Stimulated activated CD8-positive, alpha-beta memory T cell treated with anti-CD3 and anti-CD28 coated beads, Interleukin-4, amount 100 ng/mL, for 4 hours (primary cell): ENCODE data around the gene GGTLC2.
"Not testable (repeated sequence)": the region's sequence is repeated elsewhere in the genome, so short reads cannot be mapped to it uniquely, and the experiment has no call there.

Source experiments
- DNase-seq, 2 donors: peaks; one replicate each; pipeline ENCODE4 v3.0.0-alpha.2; 2020; ENCODE audit warnings: low read depth in 2 of 2, low spot score in 1 of 2

The GGTLC2 gene

GRCh38 chr22:22636260-22636659 is 8.2 kb upstream of the GGTLC2 start:
- not testable (repeated sequence) for DNase-seq

DNA sequence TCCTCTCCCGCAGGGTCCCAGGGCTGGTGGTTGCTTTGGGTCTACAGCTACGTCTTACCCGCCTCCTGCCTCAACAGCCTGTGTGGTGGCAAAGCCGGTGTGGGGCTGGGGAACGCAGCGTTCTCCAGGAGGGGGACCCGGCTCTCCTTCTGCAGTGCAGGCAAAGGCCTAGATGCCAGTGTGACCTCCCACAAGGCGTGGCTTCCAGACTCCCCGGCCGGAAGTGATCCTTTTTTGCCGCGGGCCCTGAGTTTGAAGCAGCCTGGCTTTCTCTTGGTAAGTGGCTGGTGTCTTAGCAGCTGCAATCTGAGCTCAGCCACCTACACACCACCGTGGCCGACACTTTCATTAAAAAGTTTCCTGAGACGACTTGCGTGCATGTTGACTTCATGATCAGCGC is 6.1 kb upstream of the GGTLC2 start:
- DNase-seq: not testable (repeated sequence)

DNA sequence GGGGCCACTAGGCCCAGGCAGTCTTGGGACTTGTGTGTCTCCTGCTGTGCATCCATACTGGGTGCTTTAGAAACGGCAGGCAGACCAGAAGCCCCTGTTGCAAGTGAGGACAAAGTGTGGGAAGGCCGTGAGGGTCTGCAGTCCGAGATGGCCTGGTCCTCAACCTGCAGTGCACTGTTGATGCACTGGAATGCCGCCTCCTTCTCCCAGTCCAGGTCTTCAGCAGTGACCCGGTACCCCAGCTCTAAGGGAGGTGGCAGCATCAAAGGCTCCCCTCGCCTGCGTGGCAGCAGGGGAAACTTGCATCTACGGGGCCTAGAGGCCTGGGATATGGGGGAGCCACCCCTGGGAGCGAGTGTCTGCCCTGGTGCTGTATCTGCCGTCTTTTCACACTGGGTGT is 2.2 kb upstream of the GGTLC2 start:
- not testable (repeated sequence) for DNase-seq

GRCh38 chr22:22645969-22646368 is 1.6 kb downstream of the GGTLC2 start:
- DNase-seq: not testable (repeated sequence)

DNA sequence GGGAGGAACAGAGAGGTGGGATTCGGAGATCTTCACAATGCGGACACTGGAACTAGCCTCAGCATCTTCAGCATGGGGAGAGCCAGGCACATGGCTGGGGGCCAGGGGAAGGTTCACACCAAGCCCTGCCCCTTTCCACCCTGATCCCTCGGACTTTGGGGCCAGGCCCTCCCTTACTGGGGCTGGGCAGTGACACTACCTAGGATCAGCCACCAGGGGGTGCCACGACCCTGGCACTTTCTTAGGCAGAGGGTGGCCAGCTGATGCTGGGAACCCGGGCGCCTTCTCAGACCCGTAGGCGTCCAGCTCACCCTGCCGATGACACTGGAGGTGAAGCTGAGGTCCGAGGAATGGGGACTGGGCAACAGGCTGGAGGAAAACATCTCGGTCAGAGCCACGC is 3.5 kb downstream of the GGTLC2 start:
- not testable (repeated sequence) for DNase-seq

DNA sequence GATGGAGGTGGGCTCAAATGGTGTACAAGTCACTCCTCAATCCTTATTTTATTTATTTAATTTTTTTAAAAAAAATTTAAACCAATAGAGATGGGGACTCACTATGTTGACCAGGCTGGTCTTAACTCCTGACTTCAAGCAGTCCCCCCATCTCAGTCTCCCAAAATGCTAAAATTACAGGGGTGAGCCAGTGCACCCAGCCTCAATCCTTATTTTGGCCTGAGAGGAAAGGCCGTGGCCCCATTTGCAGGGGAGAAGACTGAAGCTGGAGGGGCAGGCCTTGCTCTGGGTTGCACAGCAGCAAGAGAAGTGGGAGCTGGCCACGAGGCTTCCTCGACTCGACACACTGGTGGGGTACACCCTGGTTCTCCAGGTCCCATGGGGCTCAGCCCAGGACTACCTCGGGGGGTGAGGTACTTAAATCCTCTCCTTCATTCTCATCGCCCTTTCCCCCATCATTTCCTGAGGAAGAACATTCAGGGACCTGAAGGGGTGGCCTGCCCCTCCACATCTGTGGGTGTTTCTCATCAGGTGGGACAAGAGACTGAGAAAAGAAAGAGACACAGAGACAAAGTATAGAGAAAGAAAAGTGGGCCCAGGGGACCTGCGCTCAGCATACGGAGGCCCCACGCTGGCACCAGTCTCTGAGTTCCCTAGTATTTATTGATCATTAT is 4.6 kb downstream of the GGTLC2 start:
- DNase-seq: not testable (repeated sequence)

DNA sequence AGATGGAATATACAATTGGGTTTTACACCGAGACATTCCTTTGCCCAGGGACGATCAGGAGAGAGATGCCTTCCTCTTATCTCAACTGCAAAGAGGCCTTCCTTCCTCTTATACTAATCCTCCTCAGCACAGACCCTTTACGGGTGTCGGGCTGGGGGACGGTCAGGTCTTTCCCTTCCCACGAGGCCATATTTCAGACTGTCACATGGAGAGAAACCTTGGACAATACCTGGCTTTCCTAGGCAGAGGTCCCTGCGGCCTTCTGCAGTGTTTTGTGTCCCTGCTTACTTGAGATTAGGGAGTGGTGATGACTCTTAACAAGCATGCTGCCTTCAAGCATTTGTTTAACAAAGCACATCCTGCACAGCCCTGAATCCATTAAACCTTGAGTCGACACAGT is 5.3 kb downstream of the GGTLC2 start:
- not testable (repeated sequence) for DNase-seq

DNA sequence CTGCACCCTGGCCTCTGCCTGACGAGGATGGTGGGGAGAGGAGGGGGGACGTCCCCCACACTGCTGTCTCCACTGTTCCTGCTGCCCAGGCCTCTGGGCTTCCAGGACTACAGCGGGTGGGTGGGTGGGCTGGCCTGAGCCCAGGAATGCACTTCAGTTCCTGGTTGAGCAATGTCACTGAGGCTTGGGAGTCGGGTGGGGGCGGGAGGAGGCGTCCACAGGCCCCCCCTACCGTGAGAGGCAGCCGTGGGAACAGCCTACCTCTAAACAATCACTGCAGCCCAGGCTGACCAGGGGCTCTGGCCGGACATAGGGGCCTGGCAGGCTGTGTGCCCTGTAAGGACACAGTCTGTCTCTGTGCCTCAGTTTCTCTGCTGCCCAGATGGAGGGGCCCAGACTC is 6.0 kb downstream of the GGTLC2 start:
- DNase-seq: not testable (repeated sequence)

- DNase-seq: not testable (repeated sequence)
Measured at GRCh38 chr22:22650803-22651515, 6.5 kb downstream of the GGTLC2 start.

DNA sequence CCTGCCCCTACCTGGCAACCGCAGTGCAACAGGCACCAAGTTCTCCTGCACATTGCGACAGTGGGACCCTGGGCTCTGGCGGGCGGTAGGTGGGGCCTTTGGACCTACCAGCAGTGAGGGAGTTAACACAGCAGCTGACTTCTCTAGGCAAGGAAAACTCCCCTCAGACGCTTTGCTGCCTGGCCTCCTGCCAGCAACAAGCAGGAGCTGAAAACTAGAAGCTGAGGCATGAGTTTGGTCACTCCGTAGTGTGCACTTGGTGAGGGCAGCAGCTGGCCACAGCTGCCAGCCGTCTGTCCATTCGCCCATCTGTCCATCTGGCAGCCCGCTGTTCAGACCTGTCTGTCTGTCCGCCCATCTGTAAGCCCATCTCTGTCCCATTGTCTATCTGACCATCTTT is 7.2 kb downstream of the GGTLC2 start:
- not testable (repeated sequence) for DNase-seq

DNA sequence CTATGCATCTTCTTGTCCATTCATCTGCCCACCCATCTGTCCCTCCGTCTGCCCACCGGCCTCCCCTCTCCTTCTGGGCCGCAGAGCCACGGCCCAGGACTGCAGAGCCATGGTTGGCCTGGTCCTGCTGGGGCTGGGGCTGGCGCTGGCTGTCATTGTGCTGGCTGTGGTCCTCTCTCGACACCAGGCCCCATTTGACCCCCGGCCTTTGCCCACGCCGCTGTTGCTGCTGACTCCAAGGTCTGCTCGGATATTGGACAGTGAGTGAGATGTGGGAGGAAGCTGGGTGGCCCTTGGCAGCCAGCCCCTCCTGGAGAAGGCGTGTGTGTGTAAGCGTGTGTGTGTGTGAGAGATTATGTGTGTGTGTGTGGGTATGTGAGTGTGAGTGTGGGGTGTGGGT is 7.7 kb downstream of the GGTLC2 start:
- DNase-seq: not testable (repeated sequence)

DNA sequence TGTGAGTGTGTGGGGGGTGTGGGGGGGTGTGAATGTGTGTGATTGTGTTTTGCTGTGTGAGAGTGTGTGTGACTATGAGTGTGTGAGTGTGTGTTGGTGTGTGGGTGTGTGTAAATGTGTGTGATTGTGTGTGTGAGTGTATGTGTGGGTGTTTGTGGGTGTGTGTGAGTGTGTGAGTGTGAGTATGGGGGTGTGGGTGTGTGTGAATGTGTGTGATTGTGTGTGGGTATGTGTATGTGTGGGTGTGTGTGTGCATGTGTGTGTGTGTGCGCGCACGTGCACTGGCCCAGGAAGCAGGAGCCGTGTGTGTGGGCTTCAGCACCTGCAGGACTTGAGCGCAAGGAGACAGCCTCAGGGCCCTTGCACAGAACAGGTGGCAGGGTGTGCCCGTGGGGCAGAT is 8.2 kb downstream of the GGTLC2 start:
- DNase-seq: not testable (repeated sequence)

- not testable (repeated sequence) for DNase-seq
Measured at GRCh38 chr22:22653677-22654381, 9.4 kb downstream of the GGTLC2 start.

GRCh38 chr22:22655452-22656290 is 11.3 kb downstream of the GGTLC2 start:
- no peak for DNase-seq

GRCh38 chr22:22657712-22658111 is 13.3 kb downstream of the GGTLC2 start:
- no peak for DNase-seq

DNA sequence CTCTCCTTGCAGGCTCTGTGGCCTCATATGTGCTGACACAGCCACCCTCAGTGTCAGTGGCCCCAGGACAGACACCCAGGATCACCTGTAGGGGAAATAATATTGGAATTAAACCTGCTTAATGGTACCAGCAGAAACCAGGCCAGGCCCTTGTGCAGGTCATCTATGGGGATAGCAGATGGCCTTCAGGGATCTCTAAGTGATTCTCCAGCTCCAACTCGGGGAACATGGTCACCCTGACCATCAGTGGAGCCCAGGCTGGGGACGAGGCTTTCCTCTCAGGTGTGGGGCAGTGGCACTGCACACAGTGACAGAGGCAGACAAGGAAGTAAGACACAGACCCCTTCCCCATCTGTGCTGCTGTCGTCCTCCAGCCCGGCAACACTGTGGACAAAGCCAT is 16.9 kb downstream of the GGTLC2 start:
- no peak for DNase-seq

GRCh38 chr22:22662095-22662494 is 17.7 kb downstream of the GGTLC2 start:
- no peak for DNase-seq

DNA sequence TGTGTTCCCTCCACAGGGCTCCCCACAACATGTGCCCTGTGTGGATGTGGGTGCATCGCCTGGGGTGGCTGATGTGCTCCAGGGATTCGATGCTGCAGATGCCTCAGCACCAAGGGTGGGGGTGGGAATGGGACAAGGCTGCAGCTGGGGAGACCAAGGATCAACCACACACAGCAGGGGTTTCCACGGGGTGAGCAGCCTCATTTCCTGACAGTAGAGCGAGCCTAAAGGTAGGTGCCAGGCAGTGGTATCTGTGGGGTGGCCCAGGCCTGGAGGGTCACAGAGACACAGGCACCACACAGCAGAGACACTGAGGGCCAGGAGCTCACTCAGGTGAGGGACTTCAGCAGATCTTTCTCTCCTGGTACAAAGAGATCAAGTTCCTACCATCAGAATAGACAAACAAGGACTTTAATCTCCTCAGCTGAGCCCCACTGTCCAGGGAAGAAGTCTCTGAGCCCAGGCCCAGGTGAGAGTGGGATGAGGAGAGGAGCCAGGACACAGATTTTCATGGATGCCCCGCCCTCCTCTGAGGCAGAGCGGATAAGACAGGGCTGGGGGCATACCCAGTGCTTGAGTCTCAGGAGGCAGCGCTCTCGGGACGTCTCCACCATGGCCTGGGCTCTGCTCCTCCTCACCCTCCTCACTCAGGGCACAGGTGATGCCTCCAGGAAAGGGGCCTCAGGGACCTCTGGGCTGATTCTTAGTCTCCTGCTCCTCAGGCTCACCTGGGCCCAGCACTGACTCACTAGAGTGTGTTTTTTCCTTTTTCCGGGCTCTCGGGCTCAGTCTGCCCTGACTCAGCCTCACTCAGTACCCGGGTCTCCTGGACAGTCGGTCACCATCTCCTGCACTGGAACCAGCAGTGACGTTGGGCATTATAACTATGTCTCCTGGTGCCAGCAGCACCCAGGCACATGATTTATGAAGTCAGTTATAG is 19.7 kb downstream of the GGTLC2 start:
- DNase-seq: no peak

DNA sequence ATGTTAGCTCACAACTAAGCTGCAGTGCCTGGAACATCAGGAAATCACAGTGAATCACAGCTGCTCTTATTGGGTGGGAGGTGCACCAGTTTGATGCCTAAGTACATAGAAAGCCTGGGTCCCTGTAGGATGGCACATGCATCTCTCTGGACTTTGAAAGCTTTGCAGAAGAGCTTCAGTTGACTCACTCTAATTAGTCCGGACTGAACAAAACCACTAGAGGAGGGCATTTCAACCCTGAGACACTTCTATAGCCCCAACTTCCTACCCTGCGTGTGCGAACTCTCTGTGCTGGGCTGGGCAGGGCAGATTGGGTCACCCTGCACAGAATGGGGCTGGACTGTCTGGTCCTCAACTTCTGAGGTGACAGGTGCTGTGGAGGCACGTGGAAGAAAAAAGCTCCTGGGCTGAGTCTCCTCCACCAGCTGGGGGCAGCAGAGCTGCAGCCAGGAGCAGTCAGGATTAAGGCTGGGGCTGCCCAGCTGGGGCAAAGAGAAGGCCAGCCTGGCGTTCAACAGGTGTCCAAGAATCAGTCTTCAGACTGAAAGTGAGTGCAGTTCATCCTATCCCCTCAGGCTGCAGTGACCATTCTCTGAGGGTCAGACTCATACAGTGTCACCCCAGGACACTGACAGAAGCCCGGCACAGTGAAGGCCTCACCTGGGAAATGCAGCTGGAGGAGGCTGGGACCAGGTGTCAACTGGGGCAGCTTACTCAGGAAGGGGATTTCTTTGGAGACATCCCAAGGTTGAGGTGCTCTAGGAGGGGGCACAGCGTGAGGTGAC is 22.1 kb downstream of the GGTLC2 start:
- DNase-seq: no peak
